Measurements from ENCODE around the gene IL13.

DNA sequence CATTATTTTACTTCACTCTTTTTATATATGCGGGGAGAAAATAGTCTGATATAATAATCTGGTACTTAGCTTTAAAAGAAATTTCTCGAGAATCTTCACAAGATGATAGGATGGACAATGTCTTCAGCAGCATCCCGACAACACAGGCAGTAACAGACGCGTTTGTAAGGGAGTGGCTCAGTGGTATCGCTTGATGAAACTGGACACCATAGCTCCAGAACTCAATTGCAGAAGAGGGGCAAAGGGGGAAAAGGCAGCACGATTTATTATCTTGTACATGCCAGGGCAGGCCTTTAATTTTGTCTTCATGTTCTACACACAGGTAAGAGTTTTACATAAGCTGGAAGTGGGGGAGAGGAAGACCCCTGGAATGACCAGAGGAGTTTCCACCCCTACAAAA is 31.5 kb downstream of the IL13 start:
- TF ChIP-seq, protein P1, sequence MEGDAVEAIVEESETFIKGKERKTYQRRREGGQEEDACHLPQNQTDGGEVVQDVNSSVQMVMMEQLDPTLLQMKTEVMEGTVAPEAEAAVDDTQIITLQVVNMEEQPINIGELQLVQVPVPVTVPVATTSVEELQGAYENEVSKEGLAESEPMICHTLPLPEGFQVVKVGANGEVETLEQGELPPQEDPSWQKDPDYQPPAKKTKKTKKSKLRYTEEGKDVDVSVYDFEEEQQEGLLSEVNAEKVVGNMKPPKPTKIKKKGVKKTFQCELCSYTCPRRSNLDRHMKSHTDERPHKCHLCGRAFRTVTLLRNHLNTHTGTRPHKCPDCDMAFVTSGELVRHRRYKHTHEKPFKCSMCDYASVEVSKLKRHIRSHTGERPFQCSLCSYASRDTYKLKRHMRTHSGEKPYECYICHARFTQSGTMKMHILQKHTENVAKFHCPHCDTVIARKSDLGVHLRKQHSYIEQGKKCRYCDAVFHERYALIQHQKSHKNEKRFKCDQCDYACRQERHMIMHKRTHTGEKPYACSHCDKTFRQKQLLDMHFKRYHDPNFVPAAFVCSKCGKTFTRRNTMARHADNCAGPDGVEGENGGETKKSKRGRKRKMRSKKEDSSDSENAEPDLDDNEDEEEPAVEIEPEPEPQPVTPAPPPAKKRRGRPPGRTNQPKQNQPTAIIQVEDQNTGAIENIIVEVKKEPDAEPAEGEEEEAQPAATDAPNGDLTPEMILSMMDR (IDR thresholded peaks at IDR 0.05; ENCODE audit: low read depth, low read length, poor library complexity, severe bottlenecking) = no peak
- no peak for TF ChIP-seq EZH2phosphoT487 (IDR thresholded peaks at IDR 0.05; ENCODE audit: borderline replicate concordance, low read length)
